Right lobe of liver (tissue), 4 donors: ENCODE results near the gene A3GALT2.

Experiments
- CTCF ChIP-seq, 4 donors: fragments of 200-600 bp in 3 of 4; fragments of 450-650 bp in 1 of 4; IDR thresholded peaks; one replicate each; pipeline versions ENCODE4 v1.5.1 to v1.8.0; 2016 to 2022; ENCODE audit warnings: antibody characterized with exemption in 4 of 4, mild to moderate bottlenecking in 2 of 4
- POLR2A ChIP-seq: fragments of 450-650 bp; IDR thresholded peaks from one replicate; pipeline ENCODE4 v1.6.1; 2017; ENCODE audit warnings: antibody characterized with exemption, mild to moderate bottlenecking
- donor health status: DM: no; HTN: no; CAD: no.
- donor health status: DM: no; HTN: no; CAD: no.
- donor health status: DM: no; HTN: yes; CAD: no.

GRCh38 chr1:33324677-33325575 lies 4.0 kb upstream of the A3GALT2 start:
- no peak for TF ChIP-seq POLR2A
- no peak for TF ChIP-seq CTCF (IDR thresholded peaks at IDR 0.05)
